C4-2B (cell line): ENCODE data around the gene DKK3.

ENCODE experiments used
- CTCF ChIP-seq: fragments of 450-650 bp; conservative IDR thresholded peaks from 2 replicates; pipeline ENCODE4 v1.5.1; 2017; ENCODE audit warnings: mild to moderate bottlenecking
- ZFX ChIP-seq: fragments of 450-650 bp; IDR thresholded peaks from 2 replicates; pipeline ENCODE4 v1.6.1; 2017

- TF ChIP-seq CTCF (no peak), ZFX (no peak)
Observed at GRCh38 chr11:11949482-11949881, 58.9 kb downstream of the DKK3 start.
